NB4 (cell line): Measurements from ENCODE around the gene RACK1.

Experiments
- MAX ChIP-seq: IDR thresholded peaks from 2 replicates; pipeline ENCODE4 v1.6.1; 2011; ENCODE audit warnings: low read depth, low read length
- MYC ChIP-seq: IDR thresholded peaks from 2 replicates; pipeline ENCODE4 v1.6.1; 2011; ENCODE audit warnings: low read depth, low read length
- POLR2A ChIP-seq: IDR thresholded peaks from 2 replicates; pipeline ENCODE4 v1.6.1; 2011; ENCODE audit warnings: mild to moderate bottlenecking; ENCODE audit not compliant: insufficient read length; ENCODE audit errors: extremely low read depth
- TF ChIP-seq, protein P1 (sequence below): IDR thresholded peaks from one replicate; pipeline ENCODE4 v1.5.1; 2012; ENCODE audit warnings: low read depth, low read length

DNA sequence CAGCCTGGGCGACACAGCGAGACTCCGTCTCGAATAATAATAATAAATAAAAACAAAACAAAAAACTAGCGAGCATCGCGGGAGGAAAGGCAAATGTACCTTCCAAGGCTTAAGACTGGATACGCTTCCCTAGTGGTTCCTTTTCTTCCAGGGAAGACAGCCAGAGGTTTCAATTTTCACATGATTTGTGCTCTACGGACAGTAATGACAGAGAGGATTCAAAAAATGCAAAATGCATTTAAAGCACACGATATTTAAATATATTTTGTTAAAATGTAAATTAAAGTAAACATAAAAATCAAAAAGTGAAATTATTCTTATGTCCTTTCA lies 24.9 kb downstream of the RACK1 start:
- TF ChIP-seq, protein P1, sequence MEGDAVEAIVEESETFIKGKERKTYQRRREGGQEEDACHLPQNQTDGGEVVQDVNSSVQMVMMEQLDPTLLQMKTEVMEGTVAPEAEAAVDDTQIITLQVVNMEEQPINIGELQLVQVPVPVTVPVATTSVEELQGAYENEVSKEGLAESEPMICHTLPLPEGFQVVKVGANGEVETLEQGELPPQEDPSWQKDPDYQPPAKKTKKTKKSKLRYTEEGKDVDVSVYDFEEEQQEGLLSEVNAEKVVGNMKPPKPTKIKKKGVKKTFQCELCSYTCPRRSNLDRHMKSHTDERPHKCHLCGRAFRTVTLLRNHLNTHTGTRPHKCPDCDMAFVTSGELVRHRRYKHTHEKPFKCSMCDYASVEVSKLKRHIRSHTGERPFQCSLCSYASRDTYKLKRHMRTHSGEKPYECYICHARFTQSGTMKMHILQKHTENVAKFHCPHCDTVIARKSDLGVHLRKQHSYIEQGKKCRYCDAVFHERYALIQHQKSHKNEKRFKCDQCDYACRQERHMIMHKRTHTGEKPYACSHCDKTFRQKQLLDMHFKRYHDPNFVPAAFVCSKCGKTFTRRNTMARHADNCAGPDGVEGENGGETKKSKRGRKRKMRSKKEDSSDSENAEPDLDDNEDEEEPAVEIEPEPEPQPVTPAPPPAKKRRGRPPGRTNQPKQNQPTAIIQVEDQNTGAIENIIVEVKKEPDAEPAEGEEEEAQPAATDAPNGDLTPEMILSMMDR: no peak
- TF ChIP-seq MAX (no peak), POLR2A (no peak), MYC (no peak)
